GM23338 (cell line): ENCODE measurements around the gene CORO2A. TPM values are rescaled to one million over a fixed set of nuclear protein-coding genes. Genes with fewer than 3 reads are reported as not detected.

Source experiments
- ATAC-seq: fragments of 200-7000 bp; cut with Tn5 transposase; 3 replicates; pipeline ENCODE4 v1.9.1; 2020
- DNase-seq: peaks from one replicate; pipeline ENCODE4 v3.0.0-alpha.2; 2015; ENCODE audit warnings: low spot score
- H2AFZ ChIP-seq: fragments of 200-600 bp; sonication (generic); 2 replicates; pipeline ENCODE4 v1.8.0; 2016; ENCODE audit warnings: antibody characterized with exemption, mild to moderate bottlenecking, moderate library complexity
- H3F3A ChIP-seq: fragments of 200-600 bp; sonication (generic); replicated peaks from 2 replicates; pipeline ENCODE4 v1.8.0; 2017; ENCODE audit warnings: antibody characterized with exemption, mixed run types, low read depth
- H3K27ac ChIP-seq: fragments of 200-600 bp; sonication (generic); 2 replicates; pipeline ENCODE4 v1.6.1; 2016; ENCODE audit warnings: low read depth
- H3K27me3 ChIP-seq: fragments of 200-600 bp; sonication (generic); 2 replicates; pipeline ENCODE4 v1.8.0; 2016; ENCODE audit warnings: mild to moderate bottlenecking, mixed run types, moderate library complexity; ENCODE audit not compliant: insufficient read depth
- H3K36me3 ChIP-seq: fragments of 200-600 bp; sonication (generic); 2 replicates; pipeline ENCODE4 v1.8.0; 2016; ENCODE audit warnings: mild to moderate bottlenecking; ENCODE audit not compliant: insufficient read depth
- H3K4me1 ChIP-seq: fragments of 200-600 bp; sonication (generic); 2 replicates; pipeline ENCODE4 v1.8.0; 2016; ENCODE audit warnings: mild to moderate bottlenecking, moderate library complexity; ENCODE audit not compliant: insufficient read depth
- H3K4me2 ChIP-seq: fragments of 200-600 bp; sonication (generic); 2 replicates; pipeline ENCODE4 v1.7.1; 2017; ENCODE audit warnings: mixed run types
- H3K4me3 ChIP-seq: fragments of 200-600 bp; sonication (generic); 2 replicates; pipeline ENCODE4 v1.6.1; 2016; ENCODE audit warnings: mixed run types
- H3K79me2 ChIP-seq: fragments of 200-600 bp; sonication (generic); replicated peaks from 2 replicates; pipeline ENCODE4 v1.8.0; 2017; ENCODE audit warnings: mild to moderate bottlenecking; ENCODE audit not compliant: insufficient read depth
- H3K9me2 ChIP-seq: fragments of 200-600 bp; sonication (generic); 2 replicates; pipeline ENCODE4 v1.8.0; 2017; ENCODE audit not compliant: insufficient read depth
- H4K20me1 ChIP-seq: fragments of 200-600 bp; sonication (generic); replicated peaks from 2 replicates; pipeline ENCODE4 v1.8.0; 2017; ENCODE audit warnings: mild to moderate bottlenecking; ENCODE audit not compliant: insufficient read depth
- H3K27ac Mint-ChIP-seq: 2 replicates; pipeline ENCODE4 v1.8.0; 2020; ENCODE audit warnings: inconsistent platforms, mild to moderate bottlenecking, moderate library complexity, mixed read lengths
- H3K27me3 Mint-ChIP-seq: 3 replicates; pipeline ENCODE4 v1.8.0; 2022; ENCODE audit warnings: low read depth, mild to moderate bottlenecking, moderate library complexity, mixed read lengths, inconsistent platforms; ENCODE audit not compliant: insufficient read depth, poor library complexity
- H3K36me3 Mint-ChIP-seq: 3 replicates; pipeline ENCODE4 v1.8.0; 2021; ENCODE audit warnings: low read depth, mild to moderate bottlenecking, inconsistent platforms, moderate library complexity, mixed read lengths
- H3K4me1 Mint-ChIP-seq: 3 replicates; pipeline ENCODE4 v1.8.0; 2020; ENCODE audit warnings: mild to moderate bottlenecking, inconsistent platforms, mixed read lengths
- H3K4me3 Mint-ChIP-seq: 3 replicates; pipeline ENCODE4 v1.8.0; 2021; ENCODE audit warnings: moderate library complexity, mild to moderate bottlenecking, inconsistent platforms, mixed read lengths
- H3K9me3 Mint-ChIP-seq: 3 replicates; pipeline ENCODE4 v1.8.0; 2020; ENCODE audit warnings: moderate library complexity, mild to moderate bottlenecking, inconsistent platforms, mixed read lengths
- CREB1 ChIP-seq: fragments of 250-450 bp; sonication (Bioruptor Pico); IDR thresholded peaks from 2 replicates; pipeline ENCODE4 v1.5.0; 2020; ENCODE audit warnings: low read depth, mild to moderate bottlenecking, moderate library complexity
- ETS1 ChIP-seq: IDR thresholded peaks from 2 replicates; pipeline ENCODE4 v1.6.1; 2016; ENCODE audit warnings: antibody characterized with exemption
- EZH2 ChIP-seq: fragments of 200-600 bp; sonication (generic); IDR thresholded peaks from one replicate; pipeline ENCODE4 v1.8.0; 2017; ENCODE audit warnings: antibody characterized with exemption, mild to moderate bottlenecking, low read depth; ENCODE audit not compliant: unreplicated experiment
- EZH2phosphoT487 ChIP-seq: fragments of 200-600 bp; sonication (generic); IDR thresholded peaks from one replicate; pipeline ENCODE4 v1.8.1; 2018; ENCODE audit warnings: antibody characterized with exemption; ENCODE audit not compliant: unreplicated experiment
- JUNB ChIP-seq: IDR thresholded peaks from one replicate; pipeline ENCODE4 v1.6.1; 2016; ENCODE audit warnings: antibody characterized with exemption; ENCODE audit not compliant: unreplicated experiment
- NANOG ChIP-seq: IDR thresholded peaks from 2 replicates; pipeline ENCODE4 v1.6.1; 2016; ENCODE audit warnings: antibody characterized with exemption, borderline replicate concordance
- POLR2AphosphoS5 ChIP-seq: IDR thresholded peaks from 2 replicates; pipeline ENCODE4 v1.6.1; 2016; ENCODE audit warnings: antibody characterized with exemption, low read depth
- ZNF331 ChIP-seq: fragments of 250-450 bp; sonication (Bioruptor Pico); IDR thresholded peaks from 2 replicates; pipeline ENCODE4 v1.5.0; 2020; ENCODE audit warnings: low read depth, mild to moderate bottlenecking, moderate library complexity
- ZNF462 ChIP-seq: fragments of 250-450 bp; sonication (Bioruptor Pico); IDR thresholded peaks from 2 replicates; pipeline ENCODE4 v1.5.0; 2020; ENCODE audit warnings: mild to moderate bottlenecking, moderate library complexity
- polyA plus RNA-seq: library from polyadenylated mRNA; unstranded; fragments of >200 nt; fragmentation: Nextera tagmentation; extraction: Ambion mirVana; gene quantifications from 2 replicates; pipeline ENCODE4 v1.2.1, GENCODE V29; 2016
- total RNA-seq: library from RNA; depleted of rRNA; stranded (reverse); fragments of >200 nt; shearing (Covaris generic); gene quantifications from 2 replicates; pipeline ENCODE4 v1.2.3, GENCODE V29; 2014
- TF ChIP-seq, protein P1 (sequence below): IDR thresholded peaks from one replicate; pipeline ENCODE4 v1.6.1; 2018; ENCODE audit warnings: antibody characterized with exemption; ENCODE audit not compliant: unreplicated experiment

CORO2A gene
- total and polyA plus RNA-seq, 2 experiments from 2014 or later: 12.9 to 27.6 TPM

GRCh38 chr9:98081477-98082219 is 110.8 kb downstream of the CORO2A start:
- Histone ChIP-seq H3K27ac (no peak overlapping the region), H3K4me3 (no peak overlapping the region), H2AFZ (no peak overlapping the region), H3K79me2 (no peaks in the 10 kb centered on the region), H3K4me1 (peaks cover 12% of the 10 kb centered on the region), H3F3A (0 out of 2 replicates have a peak, but pooled peaks cover 14% of the 10 kb centered on the region), H4K20me1 (no peaks in the 10 kb centered on the region; the same call in none of the 2 replicates), H3K36me3 (peaks cover 14% of the 10 kb centered on the region), H3K27me3 (peaks cover 2% of the 10 kb centered on the region; the same call in 1 of the 2 replicates), H3K4me2 (no peak overlapping the region), H3K9me2 (no peaks in the 10 kb centered on the region)
- TF ChIP-seq EZH2: no peak
- TF ChIP-seq CREB1 (CRISPR knock-in tag): no peak
- Mint-ChIP-seq H3K9me3 (no peaks in the 10 kb centered on the region), H3K27me3 (no peaks in the 10 kb centered on the region), H3K4me1 (peaks cover 14% of the 10 kb centered on the region), H3K4me3 (no peak overlapping the region), H3K27ac (no peak overlapping the region), H3K36me3 (peaks cover 39% of the 10 kb centered on the region)
- DNase-seq: no peak
- no peak for ATAC-seq

- no peak for DNase-seq
- Histone ChIP-seq H3K4me2 (no peak overlapping the region), H4K20me1 (no peaks in the 10 kb centered on the region; the same call in none of the 2 replicates), H3F3A (0 out of 2 replicates have a peak, but pooled peaks cover 9% of the 10 kb centered on the region), H3K27me3 (no peaks in the 10 kb centered on the region), H3K4me3 (no peak overlapping the region), H3K27ac (no peak overlapping the region), H3K9me2 (no peaks in the 10 kb centered on the region), H3K4me1 (peaks cover 10% of the 10 kb centered on the region), H2AFZ (no peak overlapping the region), H3K79me2 (no peaks in the 10 kb centered on the region), H3K36me3 (peaks cover 14% of the 10 kb centered on the region)
- Mint-ChIP-seq H3K9me3 (no peaks in the 10 kb centered on the region), H3K4me3 (no peak overlapping the region), H3K27ac (no peak overlapping the region), H3K4me1 (peaks cover 12% of the 10 kb centered on the region), H3K36me3 (peaks cover 36% of the 10 kb centered on the region), H3K27me3 (peaks cover 1% of the 10 kb centered on the region)
- no peak for ATAC-seq
- no peak for TF ChIP-seq NANOG
- TF ChIP-seq JUNB: no peak
- no peak for TF ChIP-seq POLR2AphosphoS5
- TF ChIP-seq, protein P1, sequence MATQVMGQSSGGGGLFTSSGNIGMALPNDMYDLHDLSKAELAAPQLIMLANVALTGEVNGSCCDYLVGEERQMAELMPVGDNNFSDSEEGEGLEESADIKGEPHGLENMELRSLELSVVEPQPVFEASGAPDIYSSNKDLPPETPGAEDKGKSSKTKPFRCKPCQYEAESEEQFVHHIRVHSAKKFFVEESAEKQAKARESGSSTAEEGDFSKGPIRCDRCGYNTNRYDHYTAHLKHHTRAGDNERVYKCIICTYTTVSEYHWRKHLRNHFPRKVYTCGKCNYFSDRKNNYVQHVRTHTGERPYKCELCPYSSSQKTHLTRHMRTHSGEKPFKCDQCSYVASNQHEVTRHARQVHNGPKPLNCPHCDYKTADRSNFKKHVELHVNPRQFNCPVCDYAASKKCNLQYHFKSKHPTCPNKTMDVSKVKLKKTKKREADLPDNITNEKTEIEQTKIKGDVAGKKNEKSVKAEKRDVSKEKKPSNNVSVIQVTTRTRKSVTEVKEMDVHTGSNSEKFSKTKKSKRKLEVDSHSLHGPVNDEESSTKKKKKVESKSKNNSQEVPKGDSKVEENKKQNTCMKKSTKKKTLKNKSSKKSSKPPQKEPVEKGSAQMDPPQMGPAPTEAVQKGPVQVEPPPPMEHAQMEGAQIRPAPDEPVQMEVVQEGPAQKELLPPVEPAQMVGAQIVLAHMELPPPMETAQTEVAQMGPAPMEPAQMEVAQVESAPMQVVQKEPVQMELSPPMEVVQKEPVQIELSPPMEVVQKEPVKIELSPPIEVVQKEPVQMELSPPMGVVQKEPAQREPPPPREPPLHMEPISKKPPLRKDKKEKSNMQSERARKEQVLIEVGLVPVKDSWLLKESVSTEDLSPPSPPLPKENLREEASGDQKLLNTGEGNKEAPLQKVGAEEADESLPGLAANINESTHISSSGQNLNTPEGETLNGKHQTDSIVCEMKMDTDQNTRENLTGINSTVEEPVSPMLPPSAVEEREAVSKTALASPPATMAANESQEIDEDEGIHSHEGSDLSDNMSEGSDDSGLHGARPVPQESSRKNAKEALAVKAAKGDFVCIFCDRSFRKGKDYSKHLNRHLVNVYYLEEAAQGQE: no peak
- TF ChIP-seq ZNF331 (CRISPR knock-in tag): no peak
- no peak for TF ChIP-seq CREB1 (CRISPR knock-in tag)
- no peak for TF ChIP-seq ETS1
- TF ChIP-seq EZH2phosphoT487: no peak
- no peak for TF ChIP-seq ZNF462 (CRISPR knock-in tag)
These were observed 111.7 kb downstream of the CORO2A start for GRCh38 chr9:98080780-98081179.
